Muscle layer of colon (tissue), 2 donors: ENCODE data around the gene TMOD3.
"Not testable (repeated sequence)": the region's sequence is repeated elsewhere in the genome, so short reads cannot be mapped to it uniquely, and the experiment has no call there.

Source experiments
- H3K27ac ChIP-seq: one replicate; pipeline ENCODE4 v1.7.0; 2013; ENCODE audit warnings: low read depth, mild to moderate bottlenecking, low read length, moderate library complexity
- H3K27me3 ChIP-seq, 2 donors: one replicate each; pipeline ENCODE4 v1.7.0; 2013; ENCODE audit warnings: low read length in 2 of 2, mild to moderate bottlenecking in 2 of 2; ENCODE audit not compliant: insufficient read depth in 2 of 2, control insufficient read depth in 1 of 2
- H3K36me3 ChIP-seq: one replicate; pipeline ENCODE4 v1.7.0; 2013; ENCODE audit warnings: mild to moderate bottlenecking, low read length; ENCODE audit not compliant: insufficient read depth
- H3K4me1 ChIP-seq: one replicate; pipeline ENCODE4 v1.7.0; 2013; ENCODE audit warnings: mild to moderate bottlenecking, low read length; ENCODE audit not compliant: insufficient read depth
- H3K4me3 ChIP-seq, 2 donors: one replicate each; pipeline ENCODE4 v1.7.0; 2013; ENCODE audit warnings: low read length in 2 of 2, low read depth in 1 of 2, mild to moderate bottlenecking in 1 of 2, moderate library complexity in 1 of 2
- H3K9ac ChIP-seq: one replicate; pipeline ENCODE4 v1.7.0; 2013; ENCODE audit warnings: low read length
- H3K9me3 ChIP-seq: one replicate; pipeline ENCODE4 v1.7.0; 2013; ENCODE audit warnings: mild to moderate bottlenecking, low read length
- donor health status: abdominal sarcoma.
- donor health status: Adenocarcinoma of cecum.

TMOD3 gene

DNA sequence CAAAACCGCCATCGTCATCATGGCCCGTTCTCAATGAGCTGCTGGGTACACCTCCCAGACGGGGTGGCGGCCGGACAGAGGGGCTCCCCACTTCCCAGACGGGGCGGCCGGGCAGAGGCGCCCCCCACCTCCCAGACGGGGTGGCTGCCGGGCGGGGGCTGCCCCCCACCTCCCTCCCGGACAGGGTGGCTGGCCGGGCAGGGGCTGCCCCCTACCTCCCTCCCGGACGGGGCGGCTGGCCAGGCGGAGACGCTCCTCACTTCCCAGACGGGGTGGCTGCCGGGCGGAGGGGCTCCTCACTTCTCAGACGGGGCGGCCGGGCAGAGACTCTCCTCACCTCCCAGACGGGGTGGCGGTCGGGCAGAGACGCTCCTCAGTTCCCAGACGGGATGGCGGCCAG, 56.3 kb downstream of the TMOD3 start:
- H3K36me3 ChIP-seq, H3K27ac ChIP-seq, H3K9me3 ChIP-seq, H3K27me3 ChIP-seq, H3K4me3 ChIP-seq, H3K9ac ChIP-seq: not testable (repeated sequence)
- H3K4me1 ChIP-seq: peaks cover 15% of the 10 kb centered on the region

DNA sequence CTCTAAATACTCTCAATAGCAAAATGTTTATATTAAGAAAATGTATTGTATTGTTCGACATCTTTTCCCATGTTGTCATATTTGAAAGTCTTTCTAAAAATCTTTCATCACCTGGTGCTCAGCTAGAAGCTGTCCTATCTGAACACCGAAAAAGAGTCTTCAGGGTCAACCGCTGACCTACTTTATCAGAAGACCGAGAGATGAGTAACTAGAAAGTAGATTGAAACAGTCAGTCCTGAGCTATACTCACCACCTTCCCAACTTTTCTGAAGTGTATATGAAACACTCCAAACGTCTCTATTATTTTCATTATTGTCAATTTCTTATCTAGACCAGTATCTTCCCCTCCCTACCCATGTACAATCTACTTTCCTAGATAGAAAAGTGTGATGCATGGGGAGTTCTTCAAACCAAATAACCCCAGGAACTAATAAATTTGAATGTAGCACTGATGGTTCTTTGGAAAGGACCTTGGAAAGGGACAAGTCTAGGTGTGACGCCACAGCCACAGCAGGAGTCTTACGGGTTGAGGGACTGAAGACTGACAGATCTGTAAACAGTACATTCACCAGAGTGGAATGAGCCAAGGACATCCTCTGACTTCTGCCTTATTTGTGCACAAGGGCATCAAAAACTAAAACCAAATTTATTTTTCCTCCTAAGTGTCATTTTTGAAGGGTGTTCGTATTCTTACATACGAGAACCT, 58.6 kb downstream of the TMOD3 start:
- Histone ChIP-seq H3K36me3 (no peaks in the 10 kb centered on the region), H3K4me3 (no peak overlapping the region), H3K9ac (no peak overlapping the region), H3K9me3 (no peaks in the 10 kb centered on the region), H3K27me3 (no peaks in the 10 kb centered on the region), H3K4me1 (peaks cover 11% of the 10 kb centered on the region), H3K27ac (no peak overlapping the region)

DNA sequence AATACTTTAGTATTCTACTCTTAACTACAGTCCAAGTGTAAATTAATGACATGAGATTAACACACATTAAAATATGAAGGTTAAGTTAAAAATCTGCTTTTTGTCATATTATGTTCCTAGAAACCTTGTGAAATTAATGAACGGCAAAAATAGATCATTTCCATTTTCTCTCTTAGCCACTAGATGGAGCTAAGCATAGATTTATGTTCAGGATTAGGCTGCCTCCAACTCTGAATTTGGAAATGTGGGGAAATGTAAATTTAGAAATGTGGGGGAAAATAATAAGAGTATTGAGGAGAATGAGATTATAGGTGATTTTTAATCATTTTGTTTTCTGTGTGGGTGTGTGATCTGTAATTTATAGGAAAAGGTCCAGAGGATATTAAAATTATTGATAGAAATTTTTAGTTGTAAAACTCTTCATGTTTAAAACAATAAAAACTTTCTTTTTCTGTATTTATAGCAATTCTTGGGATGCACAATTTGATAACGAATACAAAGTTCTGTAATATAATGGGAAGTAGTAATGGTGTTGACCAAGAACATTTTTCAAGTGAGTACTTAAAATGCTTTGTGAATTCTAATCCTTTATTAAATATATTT, 59.2 kb downstream of the TMOD3 start:
- Histone ChIP-seq H3K9ac (no peak overlapping the region), H3K4me3 (no peak overlapping the region), H3K9me3 (no peaks in the 10 kb centered on the region), H3K4me1 (peaks cover 4% of the 10 kb centered on the region), H3K27me3 (no peaks in the 10 kb centered on the region), H3K36me3 (no peaks in the 10 kb centered on the region), H3K27ac (no peak overlapping the region)

DNA sequence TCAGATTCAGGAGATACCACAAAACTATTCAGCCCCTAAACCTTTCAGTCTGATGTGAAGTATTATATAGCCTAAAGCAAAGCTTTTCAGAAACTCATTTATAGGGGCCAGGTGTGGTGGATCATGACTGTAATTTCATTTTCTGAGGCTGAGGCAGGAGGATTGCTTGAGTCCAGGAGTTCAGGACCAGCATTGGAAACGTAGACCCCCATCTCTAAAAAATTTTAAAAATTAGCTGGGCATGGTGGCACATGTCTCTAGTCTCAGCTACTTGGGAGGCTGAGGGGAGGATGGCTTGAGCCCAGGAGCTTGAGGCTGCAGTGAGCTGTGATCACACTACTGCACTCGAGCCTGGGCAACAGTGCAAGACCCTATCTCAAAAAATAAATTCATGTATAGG, 60.0 kb downstream of the TMOD3 start:
- H3K36me3 ChIP-seq: peaks cover 3% of the 10 kb centered on the region

DNA sequence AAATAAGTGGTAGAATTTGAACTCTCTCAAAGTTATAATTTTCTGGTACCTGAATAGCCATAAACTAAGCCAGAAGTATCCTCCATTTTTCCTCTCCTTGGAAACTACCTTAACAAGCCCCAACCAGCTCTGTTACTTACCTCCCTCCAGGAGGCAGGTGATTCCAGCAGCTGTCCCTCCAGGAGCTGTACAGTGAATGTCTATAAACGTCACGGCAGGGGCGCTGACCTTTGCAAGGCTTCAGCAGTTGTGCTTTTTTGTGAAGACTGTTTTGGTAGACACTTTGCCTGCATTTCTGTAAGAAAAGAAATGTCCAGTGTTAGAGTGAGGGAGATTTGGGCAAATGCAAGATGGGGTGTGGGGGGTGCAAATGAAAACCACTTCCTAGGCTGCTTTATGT, 75.0 kb downstream of the TMOD3 start:
- Histone ChIP-seq H3K27ac (no peak overlapping the region), H3K9me3 (no peaks in the 10 kb centered on the region), H3K4me3 (no peak overlapping the region), H3K27me3 (no peaks in the 10 kb centered on the region), H3K36me3 (peaks cover 31% of the 10 kb centered on the region), H3K9ac (no peak overlapping the region), H3K4me1 (peaks cover 5% of the 10 kb centered on the region)

More for the DNA sequence above, 60.0 kb downstream of the TMOD3 start:
- Histone ChIP-seq H3K4me3 (no peak overlapping the region), H3K27ac (no peak overlapping the region), H3K27me3 (no peaks in the 10 kb centered on the region), H3K9ac (no peak overlapping the region), H3K4me1 (no peaks in the 10 kb centered on the region), H3K9me3 (no peaks in the 10 kb centered on the region)

DNA sequence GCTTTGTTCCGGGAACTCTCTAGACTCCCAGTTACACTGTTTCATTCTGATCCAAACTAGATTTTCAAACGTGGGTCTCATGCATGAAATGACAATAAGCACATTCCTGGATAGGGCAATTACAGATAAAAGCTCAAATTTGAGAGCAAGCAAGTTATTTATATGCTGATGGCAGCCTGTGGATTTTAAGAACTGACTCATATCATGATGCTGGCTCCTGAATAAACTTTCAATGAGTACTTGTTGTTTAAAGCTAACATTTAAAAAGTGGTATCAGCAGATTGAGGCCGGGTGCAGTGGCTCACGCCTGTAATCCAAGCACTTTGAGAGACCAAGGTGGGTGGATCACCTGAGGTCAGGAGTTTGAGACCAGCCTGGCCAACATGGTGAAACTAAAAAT, 75.5 kb downstream of the TMOD3 start:
- no peak overlapping the region for H3K4me3 ChIP-seq
- no peak overlapping the region for H3K27ac ChIP-seq
- H3K36me3 ChIP-seq: peaks cover 31% of the 10 kb centered on the region
- peaks cover 10% of the 10 kb centered on the region for H3K4me1 ChIP-seq
- no peaks in the 10 kb centered on the region for H3K9me3 ChIP-seq
- no peak overlapping the region for H3K9ac ChIP-seq
- no peaks in the 10 kb centered on the region for H3K27me3 ChIP-seq

DNA sequence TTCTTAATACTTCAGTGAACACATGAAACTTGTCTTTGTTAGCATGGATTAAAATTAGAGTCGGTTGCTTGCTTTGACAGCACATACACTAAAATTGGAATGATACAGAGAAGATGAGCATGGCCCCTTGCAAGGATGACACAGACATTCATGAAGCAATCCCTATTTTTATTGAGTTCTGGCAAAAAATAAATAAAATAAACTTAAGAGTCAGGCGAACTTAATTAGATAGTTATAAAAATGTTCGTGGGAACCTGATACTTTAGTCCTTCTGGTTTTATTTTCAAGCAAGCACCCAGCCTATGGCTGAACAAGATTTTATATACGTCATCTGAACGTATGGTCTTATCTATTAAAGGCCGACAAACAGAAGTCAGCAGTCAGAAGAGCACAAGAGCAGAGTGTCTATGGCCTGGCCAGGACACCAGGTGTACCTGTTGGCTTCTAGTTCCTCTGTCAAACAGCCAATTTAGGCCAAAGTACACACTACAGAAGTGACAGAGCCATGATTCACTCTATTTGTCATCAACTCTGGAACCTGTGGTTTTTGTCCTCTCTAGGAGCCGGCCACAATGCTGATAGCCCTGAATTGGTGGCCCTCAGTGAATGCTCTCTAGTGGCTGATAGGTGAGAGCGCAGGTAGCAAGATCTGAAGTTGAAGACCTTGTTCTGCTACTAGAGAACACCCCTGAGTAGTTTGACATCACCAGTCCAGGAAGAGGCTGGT, 77.8 kb downstream of the TMOD3 start:
- Histone ChIP-seq H3K9ac (no peak overlapping the region), H3K9me3 (no peaks in the 10 kb centered on the region), H3K27ac (no peak overlapping the region), H3K36me3 (peaks cover 16% of the 10 kb centered on the region), H3K4me3 (no peak overlapping the region), H3K4me1 (peaks cover 11% of the 10 kb centered on the region), H3K27me3 (no peaks in the 10 kb centered on the region)

DNA sequence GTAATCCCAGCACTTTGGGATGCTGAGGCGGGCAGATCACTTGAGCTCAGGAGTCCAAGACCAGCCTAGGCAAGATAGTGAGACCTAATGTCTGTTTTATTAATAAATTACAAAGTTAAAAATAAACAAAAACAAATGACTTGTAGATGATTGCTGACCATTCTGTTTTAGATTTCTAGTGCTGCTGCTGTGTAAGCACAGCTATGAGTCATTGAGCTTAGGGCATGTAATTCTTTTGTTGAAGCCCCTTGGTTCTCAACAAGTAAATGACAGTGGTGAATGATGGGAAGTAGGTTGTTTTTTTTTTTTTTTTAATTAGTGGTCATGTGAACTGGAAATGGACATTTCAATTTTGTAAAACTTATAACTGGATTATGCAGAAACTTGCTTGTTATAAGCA, 78.9 kb downstream of the TMOD3 start:
- Histone ChIP-seq H3K4me1 (peaks cover 11% of the 10 kb centered on the region), H3K36me3 (peaks cover 11% of the 10 kb centered on the region), H3K9me3 (no peaks in the 10 kb centered on the region), H3K4me3 (no peak overlapping the region), H3K9ac (no peak overlapping the region), H3K27ac (no peak overlapping the region), H3K27me3 (no peaks in the 10 kb centered on the region)

DNA sequence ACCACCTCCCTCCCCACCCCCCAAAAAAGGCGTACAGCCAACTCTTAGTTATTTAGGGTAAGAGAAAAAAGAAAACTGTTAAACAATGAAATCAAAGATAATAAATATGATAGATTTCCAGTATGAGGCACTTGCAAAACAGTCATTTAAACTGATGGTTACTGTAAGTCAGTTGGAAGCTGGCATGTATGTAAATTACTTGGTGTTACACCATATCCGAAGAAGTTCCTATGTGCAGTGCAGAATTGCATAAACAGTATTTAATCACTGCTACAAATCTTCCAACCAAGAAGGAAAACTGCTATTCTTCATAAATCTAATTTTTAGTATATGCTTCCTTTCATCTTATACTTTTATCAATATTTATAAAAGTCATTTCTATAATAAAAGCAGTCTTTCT, 80.1 kb downstream of the TMOD3 start:
- Histone ChIP-seq H3K36me3 (peaks cover 5% of the 10 kb centered on the region), H3K27ac (no peak overlapping the region), H3K27me3 (no peaks in the 10 kb centered on the region), H3K4me1 (peaks cover 11% of the 10 kb centered on the region), H3K4me3 (no peak overlapping the region), H3K9ac (no peak overlapping the region), H3K9me3 (no peaks in the 10 kb centered on the region)

DNA sequence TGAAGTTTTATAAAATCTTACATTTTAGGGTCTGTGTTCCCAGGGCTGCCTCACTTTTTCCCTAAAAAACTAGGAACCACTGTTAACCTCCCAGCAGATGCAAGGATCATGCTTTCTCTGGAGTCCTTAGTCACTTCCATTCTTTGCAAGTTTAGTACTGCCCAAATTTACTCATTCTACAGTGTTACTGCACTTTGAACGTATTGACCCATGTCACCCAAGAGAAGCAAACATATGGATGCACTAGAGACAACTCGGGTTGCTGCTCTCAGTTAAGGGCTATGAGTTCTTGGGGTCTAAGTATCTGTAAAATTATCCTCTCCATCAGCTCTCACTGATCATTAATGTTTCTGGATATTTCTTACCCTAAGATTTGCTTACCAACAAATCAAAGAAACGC, 83.1 kb downstream of the TMOD3 start:
- Histone ChIP-seq H3K36me3 (no peaks in the 10 kb centered on the region), H3K4me3 (no peak overlapping the region), H3K27ac (no peak overlapping the region), H3K4me1 (peaks cover 11% of the 10 kb centered on the region), H3K9ac (no peak overlapping the region), H3K27me3 (no peaks in the 10 kb centered on the region), H3K9me3 (no peaks in the 10 kb centered on the region)

DNA sequence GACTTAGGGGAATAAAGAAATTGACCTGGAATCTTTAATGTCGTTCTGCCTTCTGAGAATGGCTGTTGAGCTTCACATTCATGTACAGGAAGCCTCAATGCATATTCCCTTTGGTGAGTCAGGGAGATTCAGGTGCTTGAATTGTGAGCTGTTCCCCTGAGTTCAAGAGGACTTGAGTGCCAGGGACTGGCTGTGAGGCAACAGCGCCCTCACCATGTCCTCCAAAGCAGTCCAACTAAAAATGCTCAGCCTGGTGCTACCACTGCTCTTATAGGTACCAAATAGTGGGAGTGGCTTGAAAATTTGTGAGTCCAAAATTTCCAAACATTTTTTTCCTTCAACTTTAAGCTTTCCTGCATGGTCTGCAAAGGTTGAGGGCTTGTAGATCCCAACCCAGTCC, 88.0 kb downstream of the TMOD3 start:
- Histone ChIP-seq H3K4me1 (no peaks in the 10 kb centered on the region), H3K4me3 (no peak overlapping the region), H3K36me3 (peaks cover 19% of the 10 kb centered on the region), H3K27ac (no peak overlapping the region), H3K9me3 (no peaks in the 10 kb centered on the region), H3K9ac (no peak overlapping the region), H3K27me3 (no peaks in the 10 kb centered on the region)
